Stimulated activated CD8-positive, alpha-beta memory T cell treated with anti-CD3 and anti-CD28 coated beads, Interleukin-7, amount 100 ng/mL, for 1 hour (primary cell): Measurements from ENCODE around the gene ZNF70.

Experiments
- DNase-seq, 2 donors: peaks; one replicate each; pipeline ENCODE4 v3.0.0-alpha.2; 2020; ENCODE audit warnings: low read depth in 2 of 2

The ZNF70 gene

GRCh38 chr22:23779083-23779482, 28.2 kb upstream of the ZNF70 start:
- DNase-seq, result no peak

GRCh38 chr22:23778577-23778900, 27.6 kb upstream of the ZNF70 start:
- DNase-seq, result no peak

GRCh38 chr22:23777776-23778576, 27.1 kb upstream of the ZNF70 start:
- no peak for DNase-seq

GRCh38 chr22:23775779-23776375, 25.0 kb upstream of the ZNF70 start:
- DNase-seq, result no peak

GRCh38 chr22:23774922-23775436, 24.1 kb upstream of the ZNF70 start:
- no peak for DNase-seq

GRCh38 chr22:23774114-23774921, 23.4 kb upstream of the ZNF70 start:
- DNase-seq, result no peak

GRCh38 chr22:23773483-23774113, 22.7 kb upstream of the ZNF70 start:
- no peak for DNase-seq

GRCh38 chr22:23772649-23773473, 21.9 kb upstream of the ZNF70 start, which contains the start of gene MMP11:
MMP11 (plus strand) TSS chr22:23772849; CDS start chr22:23772871, 22 bp downstream.
- DNase-seq, result no peak

GRCh38 chr22:23772315-23772648, 21.4 kb upstream of the ZNF70 start:
- DNase-seq, result no peak

- no peak for DNase-seq
Observed at GRCh38 chr22:23769321-23769965, 18.5 kb upstream of the ZNF70 start.

- peak; percentile 59 for DNase-seq
Observed at GRCh38 chr22:23767673-23768548, 17.0 kb upstream of the ZNF70 start, which contains the start of gene CHCHD10. CHCHD10 (minus strand) TSS chr22:23767972; CDS start chr22:23767874, 98 bp downstream.

- no peak for DNase-seq
Observed at GRCh38 chr22:23767303-23767672, 16.4 kb upstream of the ZNF70 start.

- no peak for DNase-seq
Observed at GRCh38 chr22:23764899-23765881, 14.3 kb upstream of the ZNF70 start.

GRCh38 chr22:23763954-23764353, 13.0 kb upstream of the ZNF70 start:
- no peak for DNase-seq

GRCh38 chr22:23763579-23763945, 12.7 kb upstream of the ZNF70 start:
- DNase-seq, result no peak

GRCh38 chr22:23762842-23763578, 12.1 kb upstream of the ZNF70 start, which contains the start of gene C22orf15:
C22orf15 (plus strand) TSS chr22:23762990; CDS start chr22:23763307, 317 bp downstream.
- DNase-seq, result no peak

- no peak for DNase-seq
Observed at GRCh38 chr22:23760056-23760455, 9.1 kb upstream of the ZNF70 start.

GRCh38 chr22:23759566-23759965, 8.7 kb upstream of the ZNF70 start:
- no peak for DNase-seq
